SH-SY5Y (cell line): ENCODE results near the gene PLEKHG5.

ENCODE experiments used
- GATA2 ChIP-seq: IDR thresholded peaks from 2 replicates; pipeline ENCODE4 v1.6.1; 2011; ENCODE audit warnings: mild to moderate bottlenecking, low read depth, low read length
- GATA3 ChIP-seq: IDR thresholded peaks from 2 replicates; pipeline ENCODE4 v1.6.1; 2011; ENCODE audit warnings: low read depth, mild to moderate bottlenecking, low read length, moderate library complexity

The PLEKHG5 gene

GRCh38 chr1:6470132-6471085 is 21.1 kb downstream of the PLEKHG5 start:
- no peak for TF ChIP-seq GATA3
- no peak for TF ChIP-seq GATA2

- TF ChIP-seq GATA2 (no peak), GATA3 (no peak)
Measured at GRCh38 chr1:6468729-6469461, 22.6 kb downstream of the PLEKHG5 start.

- no peak for TF ChIP-seq GATA3
- no peak for TF ChIP-seq GATA2
Measured at GRCh38 chr1:6467744-6468688, 23.5 kb downstream of the PLEKHG5 start.

- no peak for TF ChIP-seq GATA2
- TF ChIP-seq GATA3: no peak
Measured at GRCh38 chr1:6467224-6467623, 24.2 kb downstream of the PLEKHG5 start.

- TF ChIP-seq GATA2 (no peak), GATA3 (no peak)
Measured at GRCh38 chr1:6466751-6467150, 24.7 kb downstream of the PLEKHG5 start.

GRCh38 chr1:6466023-6466422 is 25.4 kb downstream of the PLEKHG5 start, which contains the start of gene TNFRSF25:
Gene TNFRSF25, minus strand, starts transcription at chr1:6466173. Its CDS starts 66 bp downstream, at chr1:6466107.
- TF ChIP-seq GATA2 (no peak), GATA3 (no peak)

- no peak for TF ChIP-seq GATA2
- no peak for TF ChIP-seq GATA3
Measured at GRCh38 chr1:6465461-6466005, 25.9 kb downstream of the PLEKHG5 start.

GRCh38 chr1:6464915-6465314 is 26.6 kb downstream of the PLEKHG5 start:
- TF ChIP-seq GATA2: no peak
- TF ChIP-seq GATA3: no peak

GRCh38 chr1:6464514-6464836 is 27.0 kb downstream of the PLEKHG5 start:
- TF ChIP-seq GATA2 (no peak), GATA3 (no peak)

GRCh38 chr1:6463120-6463412 is 28.4 kb downstream of the PLEKHG5 start:
- no peak for TF ChIP-seq GATA2
- TF ChIP-seq GATA3: no peak

GRCh38 chr1:6462412-6463119 is 28.9 kb downstream of the PLEKHG5 start:
- TF ChIP-seq GATA2 (no peak), GATA3 (no peak)

- no peak for TF ChIP-seq GATA2
- no peak for TF ChIP-seq GATA3
Measured at GRCh38 chr1:6461538-6462411, 29.7 kb downstream of the PLEKHG5 start.
